ENCODE measurements around the gene CGB1. TPM values are rescaled to one million over a fixed set of nuclear protein-coding genes. Genes with fewer than 3 reads are reported as not detected.

Gene CGB1
- total and polyA plus RNA-seq, 2 of the 13 experiments (the other 11 are each of a cell fraction or from before 2014, with no cell fraction given): not detected

DNA sequence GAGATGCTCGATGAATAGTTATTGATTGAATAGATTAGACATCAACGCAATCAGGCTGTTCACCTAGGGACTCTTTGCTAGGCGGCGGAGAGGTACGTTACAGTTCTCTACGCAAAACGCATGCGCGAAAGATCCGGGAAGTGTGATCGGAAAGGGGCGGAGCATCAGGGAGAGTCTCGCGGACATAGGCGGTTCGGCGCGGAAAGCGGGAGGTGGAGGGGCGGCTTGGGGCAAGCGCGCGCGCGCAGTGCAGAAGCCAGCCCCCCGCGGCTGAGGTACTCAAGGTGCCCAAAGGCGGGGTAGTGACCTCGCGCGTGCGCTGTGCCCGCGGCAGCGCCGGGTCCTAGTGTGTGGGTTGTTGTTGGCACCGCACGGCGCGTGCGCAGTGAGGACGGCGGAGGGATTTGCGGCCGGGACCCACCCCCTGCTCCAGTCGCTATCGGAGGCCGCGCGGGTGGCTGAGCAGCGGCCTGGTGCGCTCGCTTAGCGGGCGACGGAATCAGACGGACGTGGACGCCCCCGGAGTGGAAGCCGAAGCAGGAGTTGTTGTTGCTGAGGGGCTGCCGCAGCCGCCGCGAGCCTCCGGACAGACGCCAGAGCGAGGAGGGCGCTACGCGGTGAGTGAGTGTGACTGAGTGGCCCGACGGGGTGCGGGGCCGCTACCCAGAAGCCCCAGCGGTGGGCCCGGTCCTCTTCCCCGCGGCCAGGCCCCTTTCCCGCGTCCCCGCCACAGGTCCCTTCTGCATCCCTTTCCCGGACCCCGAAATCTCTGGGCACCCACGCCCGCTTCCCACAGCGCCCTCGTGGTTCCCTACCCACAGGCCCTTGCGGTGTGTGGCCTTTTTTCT lies 48.5 kb upstream of the CGB1 start, which contains the start of gene SNRNP70 (continued):
- TF ChIP-seq SNAPC4 (CRISPR knock-in tag; IDR thresholded peaks at IDR 0.05) (peak; percentile 77), SETDB1 (CRISPR knock-in tag; IDR thresholded peaks at IDR 0.05; ENCODE audit: borderline replicate concordance) (no peak), TFDP1 (CRISPR knock-in tag; IDR thresholded peaks at IDR 0.05; ENCODE audit: borderline replicate concordance) (peak; percentile 70; the same call in 1 of the 2 replicates), MIXL1 (CRISPR knock-in tag; IDR thresholded peaks at IDR 0.05) (peak; percentile 48), ONECUT2 (CRISPR knock-in tag; IDR thresholded peaks at IDR 0.05) (peak; percentile 48), ZBTB1 (CRISPR knock-in tag; IDR thresholded peaks at IDR 0.05; ENCODE audit: borderline replicate concordance) (no peak), SCMH1 (CRISPR knock-in tag; IDR thresholded peaks at IDR 0.05; ENCODE audit: borderline replicate concordance) (no peak), FOXK1 (CRISPR knock-in tag; IDR thresholded peaks at IDR 0.05; ENCODE audit: borderline replicate concordance, low read depth) (peak; percentile 95), ZNF256 (CRISPR knock-in tag; conservative IDR thresholded peaks at IDR 0.05) (no peak; the same call in 1 of the 2 replicates), DRAP1 (CRISPR knock-in tag; IDR thresholded peaks at IDR 0.05) (peak; percentile 43; the same call in 1 of the 2 replicates), CHD4 (IDR thresholded peaks at IDR 0.05; ENCODE audit: borderline replicate concordance, low read length) (no peak), MZF1 (CRISPR knock-in tag; IDR thresholded peaks at IDR 0.05; ENCODE audit: borderline replicate concordance) (no peak), TEAD3 (CRISPR knock-in tag; optimal IDR thresholded peaks at IDR 0.05; ENCODE audit: borderline replicate concordance) (peak; percentile 28), KLF6 (CRISPR knock-in tag; IDR thresholded peaks at IDR 0.05) (peak; percentile 83; the same call in 1 of the 2 replicates), RNF2 (conservative IDR thresholded peaks at IDR 0.05; ENCODE audit: low read depth) (peak; percentile 75; the same call in 1 of the 2 replicates), ZNF614 (CRISPR knock-in tag; IDR thresholded peaks at IDR 0.05; ENCODE audit: borderline replicate concordance) (peak; percentile 36; the same call in 1 of the 2 replicates), HES4 (CRISPR knock-in tag; IDR thresholded peaks at IDR 0.05; ENCODE audit: borderline replicate concordance) (peak; percentile 96), ZNF280B (CRISPR knock-in tag; IDR thresholded peaks at IDR 0.05; ENCODE audit: borderline replicate concordance) (peak; percentile 93)
- TF ChIP-seq, protein P1, sequence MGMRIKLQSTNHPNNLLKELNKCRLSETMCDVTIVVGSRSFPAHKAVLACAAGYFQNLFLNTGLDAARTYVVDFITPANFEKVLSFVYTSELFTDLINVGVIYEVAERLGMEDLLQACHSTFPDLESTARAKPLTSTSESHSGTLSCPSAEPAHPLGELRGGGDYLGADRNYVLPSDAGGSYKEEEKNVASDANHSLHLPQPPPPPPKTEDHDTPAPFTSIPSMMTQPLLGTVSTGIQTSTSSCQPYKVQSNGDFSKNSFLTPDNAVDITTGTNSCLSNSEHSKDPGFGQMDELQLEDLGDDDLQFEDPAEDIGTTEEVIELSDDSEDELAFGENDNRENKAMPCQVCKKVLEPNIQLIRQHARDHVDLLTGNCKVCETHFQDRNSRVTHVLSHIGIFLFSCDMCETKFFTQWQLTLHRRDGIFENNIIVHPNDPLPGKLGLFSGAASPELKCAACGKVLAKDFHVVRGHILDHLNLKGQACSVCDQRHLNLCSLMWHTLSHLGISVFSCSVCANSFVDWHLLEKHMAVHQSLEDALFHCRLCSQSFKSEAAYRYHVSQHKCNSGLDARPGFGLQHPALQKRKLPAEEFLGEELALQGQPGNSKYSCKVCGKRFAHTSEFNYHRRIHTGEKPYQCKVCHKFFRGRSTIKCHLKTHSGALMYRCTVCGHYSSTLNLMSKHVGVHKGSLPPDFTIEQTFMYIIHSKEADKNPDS (CRISPR knock-in tag; IDR thresholded peaks at IDR 0.05): no peak
